ENCODE data around the gene NAALADL2. TPM values are rescaled to one million over a fixed set of nuclear protein-coding genes. Genes with fewer than 3 reads are reported as not detected.

NAALADL2 gene
- total and polyA plus RNA-seq, 2 of the 13 experiments (the other 11 are each of a cell fraction or from before 2014, with no cell fraction given), result 0.08 TPM; not detected in 1

GRCh38 chr3:175007306-175007705 lies 148.2 kb downstream of the NAALADL2 start:
- Histone ChIP-seq H3K27me3 (ENCODE audit: control insufficient read depth in 1 of 2, insufficient read depth in 2 of 2, low read length in 2 of 2) (no peaks in the 10 kb centered on the region), H3K4me1 (ENCODE audit: insufficient read depth, low read length) (no peaks in the 10 kb centered on the region), H4K20me1 (ENCODE audit: insufficient read depth, low read length) (no peaks in the 10 kb centered on the region), H3K9ac (ENCODE audit: insufficient read depth, low read depth, low read length) (no peak overlapping the region), H2AFZ (ENCODE audit: low read length) (no peak overlapping the region), H3K27ac (ENCODE audit: extremely low read length, insufficient read depth, low read length) (no peak overlapping the region), H3K4me2 (ENCODE audit: low read depth, low read length) (no peak overlapping the region), H3K9me3 (ENCODE audit: low read length) (no peaks in the 10 kb centered on the region), H3K36me3 (replicated peaks in 1 of 2; ENCODE audit: control insufficient read depth in 1 of 2, insufficient read depth in 2 of 2, low read length in 2 of 2) (no peaks in the 10 kb centered on the region), H3K4me3 (replicated peaks in 1 of 3; ENCODE audit: insufficient read depth in 1 of 3, low read depth in 2 of 3, low read length in 3 of 3) (no peak overlapping the region), H3K79me2 (ENCODE audit: insufficient read depth, low read length) (no peaks in the 10 kb centered on the region)
- 7% methylated on average over 1 of the region's 1 CpG for WGBS (ENCODE audit: low lambda C conversion rate)
- CTCF ChIA-PET (ENCODE audit: low intra/inter-chr PET ratio, low total read pairs), result no interaction called here
- in situ Hi-C loops (cut with HindIII; ENCODE audit: extremely low pct_ligation_motif_present, low pct_unique_long_range_greater_than_20kb), result no loop called here
- ATAC-seq (no peak), DNase-seq (ENCODE audit: low spot score) (no peak), FAIRE-seq (no peak)
- no peak for TF ChIP-seq ATF1 (CRISPR knock-in tag; IDR thresholded peaks at IDR 0.05)
- TF ChIP-seq ZC3H13 (CRISPR knock-in tag; IDR thresholded peaks at IDR 0.05), result no peak
- TF ChIP-seq ELF4 (CRISPR knock-in tag; IDR thresholded peaks at IDR 0.05; ENCODE audit: borderline replicate concordance), result no peak
- TF ChIP-seq ZNF264 (CRISPR knock-in tag; IDR thresholded peaks at IDR 0.05), result no peak
- no peak for TF ChIP-seq PAWR (CRISPR knock-in tag; IDR thresholded peaks at IDR 0.05; ENCODE audit: borderline replicate concordance)
- TF ChIP-seq FOXA1 (IDR thresholded peaks at IDR 0.05), result no peak
- TF ChIP-seq FOXA1 (CRISPR knock-in tag; IDR thresholded peaks at IDR 0.05), result no peak
- TF ChIP-seq LBX2 (CRISPR knock-in tag; IDR thresholded peaks at IDR 0.05; ENCODE audit: borderline replicate concordance), result no peak
- no peak for TF ChIP-seq ZNF672 (CRISPR knock-in tag; IDR thresholded peaks at IDR 0.05)
- TF ChIP-seq ZNF367 (CRISPR knock-in tag; IDR thresholded peaks at IDR 0.05; ENCODE audit: borderline replicate concordance), result no peak
- no peak for TF ChIP-seq PHF5A (CRISPR knock-in tag; IDR thresholded peaks at IDR 0.05; ENCODE audit: low read depth, unreplicated experiment)
- TF ChIP-seq ZBTB49 (CRISPR knock-in tag; IDR thresholded peaks at IDR 0.05; ENCODE audit: borderline replicate concordance), result no peak
- no peak for TF ChIP-seq ZNF83 (CRISPR knock-in tag; IDR thresholded peaks at IDR 0.05; ENCODE audit: borderline replicate concordance)
- TF ChIP-seq ZFP37 (CRISPR knock-in tag; IDR thresholded peaks at IDR 0.05; ENCODE audit: borderline replicate concordance), result no peak
- TF ChIP-seq ZNF556 (CRISPR knock-in tag; IDR thresholded peaks at IDR 0.05; ENCODE audit: borderline replicate concordance), result no peak
- TF ChIP-seq MNT (IDR thresholded peaks at IDR 0.05), result no peak
- POLR2A ChIA-PET, result no interaction called here
- BruUV-seq (replicated peaks), result no TSS peak
- intact Hi-C loops (cut with micrococcal nuclease; ENCODE audit: unreplicated experiment), result no loop called here
